ENCODE data around the gene SGSM1. TPM values are rescaled to one million over a fixed set of nuclear protein-coding genes. Genes with fewer than 3 reads are reported as not detected.

The SGSM1 gene
- total and polyA plus RNA-seq, 9 of the 15 experiments (the other 6 are each of a cell fraction or from before 2014, with no cell fraction given): not detected

DNA sequence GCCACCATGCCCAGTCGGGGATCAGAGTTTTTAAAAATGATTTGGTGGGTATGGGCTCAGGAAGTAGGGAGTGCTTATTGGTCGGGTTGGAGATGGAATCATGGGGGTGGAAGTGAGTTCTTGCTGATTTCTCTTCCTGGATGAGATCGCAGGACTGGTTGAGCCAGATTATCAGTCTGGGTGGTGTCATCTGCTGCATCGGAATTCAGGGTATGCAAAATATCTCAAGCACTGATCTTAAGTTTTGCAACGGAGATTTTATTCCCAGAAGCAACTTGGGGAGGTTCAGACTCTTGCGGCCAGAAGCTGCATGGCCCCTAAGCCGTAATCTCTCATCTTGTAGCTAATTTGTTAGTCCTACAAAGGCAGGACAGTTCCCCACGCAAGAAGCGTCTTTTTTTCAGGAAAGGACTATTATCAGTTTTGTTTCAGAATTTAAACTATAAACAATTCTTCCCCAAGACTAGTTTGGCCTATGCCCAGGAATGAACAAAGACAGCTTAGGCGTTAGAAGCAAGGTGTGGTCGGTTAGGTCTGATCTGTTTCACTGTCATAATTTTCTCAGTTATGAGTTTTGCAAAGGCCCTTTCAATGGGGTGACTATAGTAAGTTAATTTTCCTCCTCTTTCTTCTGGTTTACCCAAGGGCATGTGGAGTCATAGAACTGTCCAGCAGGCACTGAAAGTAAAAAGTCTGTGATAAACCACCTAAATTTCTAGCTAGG is 30.1 kb upstream of the SGSM1 start (continued):
- TF ChIP-seq ZFX (CRISPR knock-in tag; IDR thresholded peaks at IDR 0.05) (no peak), IRF2 (CRISPR knock-in tag; IDR thresholded peaks at IDR 0.05) (no peak), KDM5B (IDR thresholded peaks at IDR 0.05; ENCODE audit: insufficient replicate concordance, low read depth, low read length) (no peak), POU5F1 (IDR thresholded peaks at IDR 0.05; ENCODE audit: borderline replicate concordance, low read depth, low read length, partially characterized antibody) (no peak), KHSRP (IDR thresholded peaks at IDR 0.05) (no peak), ELF4 (CRISPR knock-in tag; IDR thresholded peaks at IDR 0.05) (no peak), PHB (CRISPR knock-in tag; IDR thresholded peaks at IDR 0.05) (no peak)
- TF ChIP-seq, protein P1, sequence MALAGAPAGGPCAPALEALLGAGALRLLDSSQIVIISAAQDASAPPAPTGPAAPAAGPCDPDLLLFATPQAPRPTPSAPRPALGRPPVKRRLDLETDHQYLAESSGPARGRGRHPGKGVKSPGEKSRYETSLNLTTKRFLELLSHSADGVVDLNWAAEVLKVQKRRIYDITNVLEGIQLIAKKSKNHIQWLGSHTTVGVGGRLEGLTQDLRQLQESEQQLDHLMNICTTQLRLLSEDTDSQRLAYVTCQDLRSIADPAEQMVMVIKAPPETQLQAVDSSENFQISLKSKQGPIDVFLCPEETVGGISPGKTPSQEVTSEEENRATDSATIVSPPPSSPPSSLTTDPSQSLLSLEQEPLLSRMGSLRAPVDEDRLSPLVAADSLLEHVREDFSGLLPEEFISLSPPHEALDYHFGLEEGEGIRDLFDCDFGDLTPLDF (CRISPR knock-in tag; IDR thresholded peaks at IDR 0.05): no peak
- TF ChIP-seq, protein P2, sequence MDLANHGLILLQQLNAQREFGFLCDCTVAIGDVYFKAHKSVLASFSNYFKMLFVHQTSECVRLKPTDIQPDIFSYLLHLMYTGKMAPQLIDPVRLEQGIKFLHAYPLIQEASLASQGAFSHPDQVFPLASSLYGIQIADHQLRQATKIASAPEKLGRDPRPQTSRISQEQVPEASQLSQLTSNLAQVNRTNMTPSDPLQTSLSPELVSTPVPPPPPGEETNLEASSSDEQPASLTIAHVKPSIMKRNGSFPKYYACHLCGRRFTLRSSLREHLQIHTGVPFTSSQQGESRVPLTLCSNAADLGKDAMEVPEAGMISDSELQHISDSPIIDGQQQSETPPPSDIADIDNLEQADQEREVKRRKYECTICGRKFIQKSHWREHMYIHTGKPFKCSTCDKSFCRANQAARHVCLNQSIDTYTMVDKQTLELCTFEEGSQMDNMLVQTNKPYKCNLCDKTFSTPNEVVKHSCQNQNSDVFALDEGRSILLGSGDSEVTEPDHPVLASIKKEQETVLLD (IDR thresholded peaks at IDR 0.05): no peak
